Neural cell (in vitro differentiated cells): ENCODE measurements around the gene CACNA1C. TPM values are rescaled to one million over a fixed set of nuclear protein-coding genes. Genes with fewer than 3 reads are reported as not detected.

Experiments used
- H2AFZ ChIP-seq: fragments of 200-600, 300-800 bp; sonication (generic), shearing (Covaris generic); 2 replicates; pipeline ENCODE4 v1.6.0; 2014; ENCODE audit warnings: low read depth, mild to moderate bottlenecking, antibody characterized with exemption, low read length, moderate library complexity
- H3F3A ChIP-seq: fragments of 200-600 bp; shearing (Covaris generic); 2 replicates; pipeline ENCODE4 v1.6.1; 2016; ENCODE audit warnings: mild to moderate bottlenecking, moderate library complexity, mixed read lengths, antibody characterized with exemption, low read length; ENCODE audit not compliant: insufficient read depth, poor library complexity, severe bottlenecking
- H3K27ac ChIP-seq: fragments of 200-600, 300-800 bp; sonication (generic), shearing (Covaris generic); 2 replicates; pipeline ENCODE4 v1.5.1; 2014; ENCODE audit warnings: mild to moderate bottlenecking, low read length, moderate library complexity
- H3K27me3 ChIP-seq: fragments of 300-800, 200-600 bp; sonication (generic), shearing (Covaris generic); 2 replicates; pipeline ENCODE4 v1.6.0; 2014; ENCODE audit warnings: mild to moderate bottlenecking, low read depth, low read length, moderate library complexity; ENCODE audit not compliant: insufficient read depth
- H3K36me3 ChIP-seq: fragments of 300-800, 200-600 bp; sonication (generic), shearing (Covaris generic); 2 replicates; pipeline ENCODE4 v1.5.1; 2014; ENCODE audit warnings: mild to moderate bottlenecking, antibody characterized with exemption, low read length, moderate library complexity; ENCODE audit not compliant: insufficient read depth
- H3K4me2 ChIP-seq: fragments of 300-800, 200-600 bp; sonication (generic), shearing (Covaris generic); 2 replicates; pipeline ENCODE4 v1.6.0; 2014; ENCODE audit warnings: mild to moderate bottlenecking, low read length
- H3K4me3 ChIP-seq: fragments of 300-800, 200-600 bp; sonication (generic), shearing (Covaris generic); 2 replicates; pipeline ENCODE4 v1.5.1; 2014; ENCODE audit warnings: mild to moderate bottlenecking, low read length, moderate library complexity
- H3K79me2 ChIP-seq: fragments of 200-600 bp; shearing (Covaris generic); replicated peaks from 2 replicates; pipeline ENCODE4 v1.6.0; 2014; ENCODE audit warnings: mild to moderate bottlenecking, low read length, moderate library complexity; ENCODE audit not compliant: insufficient read depth
- H3K9ac ChIP-seq: fragments of 300-800, 200-600 bp; sonication (generic), shearing (Covaris generic); 2 replicates; pipeline ENCODE4 v1.6.1; 2016; ENCODE audit warnings: mild to moderate bottlenecking, low read length, mixed read lengths
- H3K9me2 ChIP-seq: fragments of 200-600 bp; shearing (Covaris generic); 2 replicates; pipeline ENCODE4 v1.6.1; 2016; ENCODE audit warnings: mild to moderate bottlenecking, low read length, mixed read lengths; ENCODE audit not compliant: insufficient read depth
- H3K9me3 ChIP-seq: fragments of 200-600, 300-800 bp; sonication (generic), shearing (Covaris generic); 2 replicates; pipeline ENCODE4 v1.6.1; 2016; ENCODE audit warnings: mild to moderate bottlenecking, mixed run types, low read length, moderate library complexity, mixed read lengths
- H4K20me1 ChIP-seq: fragments of 200-600 bp; shearing (Covaris generic); 2 replicates; pipeline ENCODE4 v1.6.1; 2016; ENCODE audit warnings: mild to moderate bottlenecking, mixed run types; ENCODE audit not compliant: insufficient read depth
- EP300 ChIP-seq: fragments of 450-650 bp; conservative IDR thresholded peaks from 2 replicates; pipeline ENCODE4 v1.6.1; 2014; ENCODE audit warnings: antibody characterized with exemption, mild to moderate bottlenecking, moderate library complexity; ENCODE audit not compliant: poor library complexity, severe bottlenecking
- EZH2 ChIP-seq: fragments of 200-600, 300-800 bp; shearing (Covaris generic), sonication (generic); IDR thresholded peaks from 2 replicates; pipeline ENCODE4 v1.6.1; 2014; ENCODE audit warnings: antibody characterized with exemption, low read length, borderline replicate concordance, mild to moderate bottlenecking; ENCODE audit not compliant: insufficient read depth, poor library complexity, severe bottlenecking
- MXI1 ChIP-seq: fragments of 450-650 bp; conservative IDR thresholded peaks from 2 replicates; pipeline ENCODE4 v1.6.1; 2014; ENCODE audit warnings: antibody characterized with exemption, mild to moderate bottlenecking; ENCODE audit not compliant: poor library complexity, severe bottlenecking
- POLR2AphosphoS5 ChIP-seq: IDR thresholded peaks from 2 replicates; pipeline ENCODE4 v1.6.1; 2012
- RAD21 ChIP-seq: fragments of 450-650 bp; conservative IDR thresholded peaks from 2 replicates; pipeline ENCODE4 v1.6.1; 2014; ENCODE audit warnings: antibody characterized with exemption, mild to moderate bottlenecking, moderate library complexity
- SMC3 ChIP-seq: fragments of 450-650 bp; conservative IDR thresholded peaks from 2 replicates; pipeline ENCODE4 v1.6.1; 2014; ENCODE audit warnings: antibody characterized with exemption, mild to moderate bottlenecking, moderate library complexity; ENCODE audit not compliant: poor library complexity
- TAF1 ChIP-seq: IDR thresholded peaks from 2 replicates; pipeline ENCODE4 v1.6.1; 2012; ENCODE audit warnings: low read depth
- polyA plus RNA-seq: library from polyadenylated mRNA; depleted of rRNA; stranded (reverse); fragments of >200 nt; gene quantifications from 2 replicates; pipeline ENCODE4 v1.2.3, GENCODE V29; 2014
- TF ChIP-seq, protein P1 (sequence below): IDR thresholded peaks from 2 replicates; pipeline ENCODE4 v1.6.1; 2012; ENCODE audit warnings: borderline replicate concordance
- TF ChIP-seq, protein P2 (sequence below): fragments of 450-650 bp; IDR thresholded peaks from 2 replicates; pipeline ENCODE4 v1.5.1; 2014; ENCODE audit warnings: antibody characterized with exemption, mild to moderate bottlenecking, moderate library complexity; ENCODE audit not compliant: poor library complexity, severe bottlenecking

CACNA1C gene
- polyA plus RNA-seq, 1 donor from 2014 or later: 9.7 TPM

DNA sequence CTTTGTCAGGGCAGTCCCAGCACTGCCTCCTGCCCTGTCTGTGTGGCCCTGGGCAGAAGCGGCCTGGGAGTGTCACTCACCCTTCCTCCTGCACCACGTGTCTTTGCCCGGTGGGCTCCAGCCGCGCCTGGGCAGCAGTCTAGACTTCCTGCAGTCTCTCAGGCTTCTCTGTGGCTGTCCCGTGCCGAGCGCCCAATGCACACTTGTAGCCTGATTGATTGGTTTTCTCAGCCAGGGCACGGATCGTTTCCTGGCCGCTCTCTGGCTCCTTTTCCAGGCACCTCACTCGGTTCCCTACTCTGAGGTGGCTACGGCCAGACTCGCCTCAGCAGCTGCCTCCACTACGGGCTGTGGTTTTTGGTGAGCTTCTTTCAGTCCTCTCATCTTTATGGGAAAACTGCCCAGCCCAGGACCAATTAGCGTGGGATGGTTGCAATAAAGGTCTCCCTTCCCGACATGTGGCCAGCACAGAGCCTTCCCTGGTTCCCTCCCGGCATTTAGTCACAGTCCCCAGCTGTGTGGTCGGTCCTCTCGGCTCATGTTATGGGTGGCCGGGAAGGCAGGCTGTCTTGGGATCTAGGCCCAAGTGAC is 133.1 kb downstream of the CACNA1C start:
- no peak for TF ChIP-seq MXI1
- TF ChIP-seq EP300: no peak
- TF ChIP-seq POLR2AphosphoS5: no peak
- TF ChIP-seq, protein P1, sequence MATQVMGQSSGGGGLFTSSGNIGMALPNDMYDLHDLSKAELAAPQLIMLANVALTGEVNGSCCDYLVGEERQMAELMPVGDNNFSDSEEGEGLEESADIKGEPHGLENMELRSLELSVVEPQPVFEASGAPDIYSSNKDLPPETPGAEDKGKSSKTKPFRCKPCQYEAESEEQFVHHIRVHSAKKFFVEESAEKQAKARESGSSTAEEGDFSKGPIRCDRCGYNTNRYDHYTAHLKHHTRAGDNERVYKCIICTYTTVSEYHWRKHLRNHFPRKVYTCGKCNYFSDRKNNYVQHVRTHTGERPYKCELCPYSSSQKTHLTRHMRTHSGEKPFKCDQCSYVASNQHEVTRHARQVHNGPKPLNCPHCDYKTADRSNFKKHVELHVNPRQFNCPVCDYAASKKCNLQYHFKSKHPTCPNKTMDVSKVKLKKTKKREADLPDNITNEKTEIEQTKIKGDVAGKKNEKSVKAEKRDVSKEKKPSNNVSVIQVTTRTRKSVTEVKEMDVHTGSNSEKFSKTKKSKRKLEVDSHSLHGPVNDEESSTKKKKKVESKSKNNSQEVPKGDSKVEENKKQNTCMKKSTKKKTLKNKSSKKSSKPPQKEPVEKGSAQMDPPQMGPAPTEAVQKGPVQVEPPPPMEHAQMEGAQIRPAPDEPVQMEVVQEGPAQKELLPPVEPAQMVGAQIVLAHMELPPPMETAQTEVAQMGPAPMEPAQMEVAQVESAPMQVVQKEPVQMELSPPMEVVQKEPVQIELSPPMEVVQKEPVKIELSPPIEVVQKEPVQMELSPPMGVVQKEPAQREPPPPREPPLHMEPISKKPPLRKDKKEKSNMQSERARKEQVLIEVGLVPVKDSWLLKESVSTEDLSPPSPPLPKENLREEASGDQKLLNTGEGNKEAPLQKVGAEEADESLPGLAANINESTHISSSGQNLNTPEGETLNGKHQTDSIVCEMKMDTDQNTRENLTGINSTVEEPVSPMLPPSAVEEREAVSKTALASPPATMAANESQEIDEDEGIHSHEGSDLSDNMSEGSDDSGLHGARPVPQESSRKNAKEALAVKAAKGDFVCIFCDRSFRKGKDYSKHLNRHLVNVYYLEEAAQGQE: no peak
- TF ChIP-seq TAF1: no peak
- no peak overlapping the region for H3K9ac ChIP-seq
- H3K27me3 ChIP-seq: no peaks in the 10 kb centered on the region
- no peaks in the 10 kb centered on the region for H3K79me2 ChIP-seq
- H3F3A ChIP-seq: no peaks in the 10 kb centered on the region
- no peaks in the 10 kb centered on the region for H3K36me3 ChIP-seq
- no peak overlapping the region for H3K27ac ChIP-seq
- no peak overlapping the region for H3K4me3 ChIP-seq
- H4K20me1 ChIP-seq: no peaks in the 10 kb centered on the region
- H3K9me3 ChIP-seq: no peaks in the 10 kb centered on the region
- no peak overlapping the region for H2AFZ ChIP-seq
- no peaks in the 10 kb centered on the region for H3K9me2 ChIP-seq
- H3K4me2 ChIP-seq: no peak overlapping the region

DNA sequence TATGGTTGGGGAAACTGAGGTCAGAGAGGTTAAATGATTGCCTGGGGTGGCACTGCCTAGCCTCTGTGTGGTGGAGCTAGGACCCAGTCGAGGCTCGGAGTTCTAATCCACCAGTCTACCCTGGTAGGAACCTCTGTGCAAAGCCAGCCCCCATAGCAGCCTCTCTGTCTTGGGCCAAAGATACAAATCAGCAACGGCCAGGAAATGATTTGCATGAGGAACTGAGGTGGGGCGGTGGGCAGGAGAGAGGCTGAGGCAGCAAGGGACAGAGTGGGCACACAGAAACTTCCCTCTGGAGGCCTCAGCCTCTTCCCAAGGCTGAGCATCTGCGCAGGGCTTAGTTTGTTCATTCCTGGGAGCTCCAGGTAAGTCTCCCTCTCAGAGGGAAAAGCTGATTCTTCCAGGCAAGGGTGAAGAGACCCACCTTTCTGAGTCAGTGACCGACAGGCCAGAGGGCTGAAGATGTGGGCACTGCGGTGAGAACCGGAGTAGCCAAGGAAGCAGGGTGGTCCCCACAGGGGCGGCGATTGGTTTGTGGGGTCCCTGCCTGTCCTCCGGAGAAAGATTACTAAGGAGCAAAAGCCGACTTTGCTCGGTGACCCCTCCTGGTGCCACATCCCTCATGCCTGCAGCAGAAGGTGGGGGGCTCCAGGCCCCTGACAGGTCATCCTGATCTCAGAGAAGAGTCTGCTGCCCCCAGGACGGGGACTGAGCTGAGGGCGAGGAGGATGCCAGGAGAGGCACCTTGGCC is 134.6 kb downstream of the CACNA1C start:
- no peak overlapping the region for H2AFZ ChIP-seq
- H3K9me3 ChIP-seq: no peaks in the 10 kb centered on the region
- no peak for TF ChIP-seq POLR2AphosphoS5
- H4K20me1 ChIP-seq: no peaks in the 10 kb centered on the region
- H3K27ac ChIP-seq: no peak overlapping the region
- H3K9ac ChIP-seq: no peak overlapping the region
- no peaks in the 10 kb centered on the region for H3K36me3 ChIP-seq
- no peaks in the 10 kb centered on the region for H3K27me3 ChIP-seq
- no peak overlapping the region for H3K4me3 ChIP-seq
- no peaks in the 10 kb centered on the region for H3F3A ChIP-seq
- no peak overlapping the region for H3K4me2 ChIP-seq
- no peaks in the 10 kb centered on the region for H3K9me2 ChIP-seq
- H3K79me2 ChIP-seq: no peaks in the 10 kb centered on the region

DNA sequence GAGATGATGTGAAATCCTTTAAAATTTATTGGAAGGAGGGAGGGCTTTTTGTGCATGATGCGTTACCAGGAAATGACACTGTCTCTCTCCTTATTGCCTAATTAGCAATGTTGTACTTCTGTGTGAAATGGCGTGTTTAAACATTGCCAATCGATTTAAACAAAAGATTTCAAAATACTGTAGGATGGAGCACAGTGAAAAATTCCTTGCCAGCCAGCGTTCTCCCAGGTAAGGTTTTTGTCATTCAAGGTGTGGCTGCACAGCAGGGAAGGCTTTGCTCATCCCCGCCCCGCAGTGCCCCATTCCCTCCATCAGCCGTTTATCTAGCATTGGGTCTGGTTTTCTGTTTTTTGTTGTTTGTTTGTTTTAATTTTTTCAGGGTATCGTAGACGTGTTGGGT is 137.3 kb downstream of the CACNA1C start:
- no peak overlapping the region for H2AFZ ChIP-seq
- H3K27me3 ChIP-seq: no peaks in the 10 kb centered on the region
- H3K27ac ChIP-seq: no peak overlapping the region
- H3K9ac ChIP-seq: no peak overlapping the region
- H3F3A ChIP-seq: no peaks in the 10 kb centered on the region
- no peaks in the 10 kb centered on the region for H3K36me3 ChIP-seq
- no peak overlapping the region for H3K4me3 ChIP-seq
- H3K79me2 ChIP-seq: no peaks in the 10 kb centered on the region
- H3K9me3 ChIP-seq: no peaks in the 10 kb centered on the region
- TF ChIP-seq EZH2 (no peak), TAF1 (no peak), POLR2AphosphoS5 (no peak), MXI1 (no peak), SMC3 (no peak), EP300 (no peak), RAD21 (no peak)
- TF ChIP-seq, protein P1: no peak
- TF ChIP-seq, protein P2, sequence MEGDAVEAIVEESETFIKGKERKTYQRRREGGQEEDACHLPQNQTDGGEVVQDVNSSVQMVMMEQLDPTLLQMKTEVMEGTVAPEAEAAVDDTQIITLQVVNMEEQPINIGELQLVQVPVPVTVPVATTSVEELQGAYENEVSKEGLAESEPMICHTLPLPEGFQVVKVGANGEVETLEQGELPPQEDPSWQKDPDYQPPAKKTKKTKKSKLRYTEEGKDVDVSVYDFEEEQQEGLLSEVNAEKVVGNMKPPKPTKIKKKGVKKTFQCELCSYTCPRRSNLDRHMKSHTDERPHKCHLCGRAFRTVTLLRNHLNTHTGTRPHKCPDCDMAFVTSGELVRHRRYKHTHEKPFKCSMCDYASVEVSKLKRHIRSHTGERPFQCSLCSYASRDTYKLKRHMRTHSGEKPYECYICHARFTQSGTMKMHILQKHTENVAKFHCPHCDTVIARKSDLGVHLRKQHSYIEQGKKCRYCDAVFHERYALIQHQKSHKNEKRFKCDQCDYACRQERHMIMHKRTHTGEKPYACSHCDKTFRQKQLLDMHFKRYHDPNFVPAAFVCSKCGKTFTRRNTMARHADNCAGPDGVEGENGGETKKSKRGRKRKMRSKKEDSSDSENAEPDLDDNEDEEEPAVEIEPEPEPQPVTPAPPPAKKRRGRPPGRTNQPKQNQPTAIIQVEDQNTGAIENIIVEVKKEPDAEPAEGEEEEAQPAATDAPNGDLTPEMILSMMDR: no peak
- H3K4me2 ChIP-seq: no peak overlapping the region
- H3K9me2 ChIP-seq: no peaks in the 10 kb centered on the region
- no peaks in the 10 kb centered on the region for H4K20me1 ChIP-seq
